ENCODE measurements around the gene CEP95.

CEP95 gene

DNA sequence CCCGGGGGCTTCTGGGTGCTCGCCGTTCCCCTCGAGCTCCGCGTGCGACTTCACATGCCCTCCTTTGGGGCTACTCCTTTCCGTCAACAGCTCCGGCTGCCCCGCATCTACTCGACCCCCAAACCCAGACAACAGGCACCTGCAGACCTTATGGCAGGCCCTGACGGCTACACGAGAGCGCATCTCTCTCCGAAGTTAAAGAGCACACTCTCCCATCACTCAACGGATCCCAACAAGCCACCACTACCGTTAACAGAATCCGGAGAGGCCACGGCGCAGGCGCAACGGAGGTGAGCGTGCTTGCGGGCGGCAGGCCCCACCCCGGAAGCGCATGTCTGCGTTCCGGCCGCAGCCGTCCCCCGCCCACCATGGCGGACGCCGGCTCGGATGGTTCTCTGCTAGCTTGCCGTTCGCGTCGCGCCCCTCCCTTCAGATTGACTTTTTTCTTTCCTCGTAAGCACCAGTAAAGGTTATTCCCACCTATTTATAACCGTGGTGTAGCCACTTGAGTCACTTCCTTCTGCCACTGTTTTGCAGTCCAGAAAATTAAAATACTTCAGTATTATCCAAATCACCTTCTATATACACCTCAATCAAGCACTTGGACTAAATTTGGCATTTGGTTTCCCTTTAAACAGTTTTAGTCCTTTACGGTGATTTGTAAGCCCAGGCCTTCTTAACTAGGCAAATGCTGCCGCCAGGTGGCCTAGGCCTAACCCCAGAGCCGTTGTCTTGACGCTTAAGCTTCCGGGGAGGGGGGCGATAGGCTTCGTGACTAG lies 9.8 kb upstream of the CEP95 start, which contains the start of gene POLG2:
POLG2 (minus strand) TSS at position 269 of the 779 bp plus-strand sequence; CDS start at position 183, 86 bp downstream.
- peak within 1 kb of the TSS; percentile 70 for H3K4me3 ChIP-seq (ENCODE audit: low read depth, low read length)
- TF ChIP-seq, protein P1, sequence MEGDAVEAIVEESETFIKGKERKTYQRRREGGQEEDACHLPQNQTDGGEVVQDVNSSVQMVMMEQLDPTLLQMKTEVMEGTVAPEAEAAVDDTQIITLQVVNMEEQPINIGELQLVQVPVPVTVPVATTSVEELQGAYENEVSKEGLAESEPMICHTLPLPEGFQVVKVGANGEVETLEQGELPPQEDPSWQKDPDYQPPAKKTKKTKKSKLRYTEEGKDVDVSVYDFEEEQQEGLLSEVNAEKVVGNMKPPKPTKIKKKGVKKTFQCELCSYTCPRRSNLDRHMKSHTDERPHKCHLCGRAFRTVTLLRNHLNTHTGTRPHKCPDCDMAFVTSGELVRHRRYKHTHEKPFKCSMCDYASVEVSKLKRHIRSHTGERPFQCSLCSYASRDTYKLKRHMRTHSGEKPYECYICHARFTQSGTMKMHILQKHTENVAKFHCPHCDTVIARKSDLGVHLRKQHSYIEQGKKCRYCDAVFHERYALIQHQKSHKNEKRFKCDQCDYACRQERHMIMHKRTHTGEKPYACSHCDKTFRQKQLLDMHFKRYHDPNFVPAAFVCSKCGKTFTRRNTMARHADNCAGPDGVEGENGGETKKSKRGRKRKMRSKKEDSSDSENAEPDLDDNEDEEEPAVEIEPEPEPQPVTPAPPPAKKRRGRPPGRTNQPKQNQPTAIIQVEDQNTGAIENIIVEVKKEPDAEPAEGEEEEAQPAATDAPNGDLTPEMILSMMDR (IDR thresholded peaks at IDR 0.05; ENCODE audit: low read depth, low read length) = peak; percentile 58

DNA sequence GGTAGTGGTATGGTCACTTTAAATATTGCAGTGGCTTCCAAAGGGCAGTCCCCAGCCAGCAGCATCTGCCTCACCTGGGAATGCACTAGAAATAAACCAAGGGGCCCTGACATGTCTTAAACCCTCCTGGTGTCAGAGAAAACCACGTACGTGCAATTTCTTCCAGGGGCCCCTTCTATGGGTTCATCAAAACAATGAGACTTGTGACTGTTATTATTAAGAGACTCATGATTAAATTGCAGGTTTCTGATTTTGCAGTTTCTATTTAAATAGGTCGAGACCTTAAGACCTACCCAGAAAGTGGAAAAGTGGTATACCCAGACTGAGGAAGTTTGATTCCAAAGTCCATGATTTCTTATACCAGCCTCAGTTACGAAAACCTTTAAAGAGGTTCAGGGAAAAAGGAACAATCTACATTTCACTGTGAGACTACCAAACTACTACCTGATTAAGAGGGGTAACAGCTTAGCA lies 9.2 kb upstream of the CEP95 start:
- TF ChIP-seq, protein P1 (IDR thresholded peaks at IDR 0.05; ENCODE audit: low read depth, low read length) = no peak
- peak overlapping the region; percentile 70 for H3K4me3 ChIP-seq (ENCODE audit: low read depth, low read length)

DNA sequence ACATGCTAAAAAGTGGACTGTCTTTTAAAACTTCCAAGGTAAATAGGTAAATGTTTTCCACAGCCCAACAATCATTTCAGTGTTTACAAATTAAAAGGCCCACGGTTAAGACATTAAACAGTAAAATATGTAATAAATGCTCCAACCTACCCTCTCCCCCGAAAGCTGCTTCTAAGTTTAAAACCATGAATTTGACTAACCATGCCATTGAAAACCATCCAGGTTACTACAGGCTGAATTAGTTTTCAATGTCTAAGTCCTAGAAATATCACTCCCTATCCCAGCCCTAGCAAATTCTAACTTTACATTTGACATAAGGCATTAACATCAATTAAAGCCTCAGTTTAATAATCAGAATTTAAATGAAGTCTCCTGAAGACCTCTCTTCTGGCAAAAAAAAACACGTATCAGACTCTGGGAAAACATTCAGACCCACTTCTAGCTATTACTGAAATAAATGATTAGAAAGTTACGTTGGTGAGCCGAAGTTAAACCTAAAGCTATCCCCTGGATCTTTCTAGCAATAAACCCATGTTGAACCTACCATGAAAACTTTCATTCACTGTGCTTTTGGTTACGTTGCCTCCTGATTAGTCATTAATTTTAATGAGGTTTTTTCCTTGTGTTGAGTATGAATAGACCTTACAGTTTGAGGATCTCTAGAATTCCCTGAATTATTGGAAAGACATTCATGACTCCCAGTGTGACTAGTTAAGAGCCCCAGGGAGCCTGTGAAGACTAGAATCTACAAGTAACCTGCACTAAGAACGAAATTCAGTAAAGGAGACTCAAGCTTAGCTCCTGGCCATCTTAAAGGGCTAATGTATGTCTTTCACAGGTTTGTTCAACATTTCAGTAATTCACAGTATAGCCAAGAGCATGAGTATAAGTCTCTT lies 8.2 kb upstream of the CEP95 start:
- TF ChIP-seq, protein P1 (IDR thresholded peaks at IDR 0.05; ENCODE audit: low read depth, low read length) = no peak
- H3K4me3 ChIP-seq (ENCODE audit: low read depth, low read length) = no peak overlapping the region

DNA sequence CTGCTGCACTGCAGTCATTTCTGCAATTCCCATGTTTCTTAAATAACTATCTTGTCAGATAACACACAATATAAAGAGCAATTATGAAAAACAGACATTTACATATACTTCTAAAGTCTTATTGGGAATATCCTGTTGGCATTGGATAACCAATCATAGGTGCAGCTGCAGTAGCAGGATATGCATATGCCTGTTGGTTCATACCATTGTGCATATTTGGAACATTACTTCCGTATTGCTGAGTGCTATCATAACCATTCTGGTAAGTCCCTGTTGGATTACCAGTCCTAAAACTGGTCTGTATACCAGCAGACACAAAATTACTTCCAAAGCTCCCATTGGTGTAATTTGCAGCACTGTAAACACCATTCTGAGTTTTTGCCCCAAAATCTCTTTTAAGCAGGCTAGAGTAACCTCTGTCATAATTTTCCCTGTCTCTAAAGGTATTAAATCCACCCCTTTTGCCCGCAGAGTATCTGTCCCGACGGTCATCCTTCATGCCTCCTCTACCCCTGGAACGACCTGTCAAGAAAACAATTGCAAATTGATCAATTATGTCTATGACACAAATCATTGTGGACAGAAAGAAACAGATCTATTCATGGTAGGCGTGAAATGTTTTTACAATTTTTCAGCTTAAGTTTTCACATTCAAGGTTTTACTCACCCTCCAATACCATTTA lies 6.8 kb upstream of the CEP95 start:
- TF ChIP-seq, protein P1 (IDR thresholded peaks at IDR 0.05; ENCODE audit: low read depth, low read length) = no peak
- no peak overlapping the region for H3K4me3 ChIP-seq (ENCODE audit: low read depth, low read length)

DNA sequence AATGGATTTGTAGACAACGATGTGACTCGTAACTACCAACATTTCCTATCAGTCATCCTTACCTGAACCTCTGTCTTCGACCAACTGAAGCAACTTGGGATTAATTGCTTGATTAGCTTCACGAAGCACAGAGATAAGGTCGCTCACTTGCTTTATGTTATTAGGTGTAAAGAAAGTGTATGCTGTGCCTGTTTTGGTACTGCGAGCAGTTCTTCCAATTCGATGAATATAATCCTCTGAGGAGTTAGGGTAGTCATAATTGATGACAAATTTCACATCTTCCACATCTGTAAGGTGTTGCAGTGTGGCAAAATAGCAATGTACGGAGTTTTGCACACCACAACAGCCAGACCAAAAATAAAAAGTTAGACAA lies 6.3 kb upstream of the CEP95 start:
- TF ChIP-seq, protein P1 (IDR thresholded peaks at IDR 0.05; ENCODE audit: low read depth, low read length) = no peak
- no peak overlapping the region for H3K4me3 ChIP-seq (ENCODE audit: low read depth, low read length)

DNA sequence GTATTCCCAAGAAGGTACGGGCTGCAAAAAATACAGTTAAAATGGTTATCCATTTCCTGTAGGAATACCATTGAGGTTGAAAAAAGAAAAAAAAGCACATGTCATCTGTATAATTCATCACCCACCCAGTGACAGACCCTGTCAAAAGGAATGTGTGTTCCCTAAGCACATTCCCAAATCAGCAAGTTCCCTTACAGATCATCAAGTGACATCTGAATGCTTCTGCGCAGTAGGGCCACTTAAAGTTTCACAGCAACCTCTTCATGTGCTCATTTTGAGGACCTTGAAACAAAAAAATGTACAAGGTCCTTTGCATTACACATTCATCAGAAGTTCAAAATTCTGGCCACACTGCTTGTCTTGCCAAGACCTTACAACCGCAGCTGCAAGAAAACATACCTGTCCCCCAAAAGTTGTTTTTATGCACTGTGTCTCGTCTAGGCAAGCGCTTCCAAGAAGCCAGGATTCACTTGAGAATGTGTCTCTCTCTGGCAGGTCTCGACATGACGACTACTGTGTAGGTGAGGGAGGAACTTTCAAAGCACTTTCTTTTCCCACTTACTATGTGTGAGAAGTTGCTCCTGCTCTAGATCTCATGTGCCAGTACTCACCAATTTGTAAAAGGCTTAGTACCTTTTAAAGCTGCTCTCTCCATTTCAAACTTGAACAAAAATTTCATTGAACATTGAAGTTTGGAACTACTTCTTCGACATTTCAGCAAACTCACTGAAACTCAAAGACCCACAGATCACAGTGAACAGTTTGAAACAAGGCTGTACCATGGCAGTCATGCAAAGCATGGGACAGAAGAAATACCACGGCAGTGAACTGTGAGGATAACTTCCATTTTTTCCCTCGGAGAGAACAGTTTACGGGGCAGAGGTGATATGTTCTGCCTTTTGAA lies 5.7 kb upstream of the CEP95 start:
- H3K4me3 ChIP-seq (ENCODE audit: low read depth, low read length) = no peak overlapping the region
- TF ChIP-seq, protein P1 (IDR thresholded peaks at IDR 0.05; ENCODE audit: low read depth, low read length) = no peak
